H1 (cell line): ENCODE data around the gene HSH2D. TPM values are rescaled to one million over a fixed set of nuclear protein-coding genes. Genes with fewer than 3 reads are reported as not detected.

ENCODE experiments used
- CTCF ChIA-PET: fragments of 300-600 bp; sonication (Branson Sonifier 250); formaldehyde crosslinking; loops from one replicate; lab custom pipeline; 2021; ENCODE audit not compliant: partially characterized antibody; lab: Charles Lee
- POLR2A ChIA-PET: fragments of 300-600 bp; sonication (Branson Sonifier 250); formaldehyde crosslinking; loops from one replicate; lab custom pipeline; 2021; ENCODE audit warnings: inconsistent platforms; ENCODE audit not compliant: partially characterized antibody; lab: Charles Lee
- DNase-seq, 2 experiments: peaks; one replicate each; pipeline versions ENCODE4 v3.0.0 to v3.0.0-alpha.2; 2010 to 2022; ENCODE audit warnings: low spot score in 2 of 2, low read depth in 1 of 2, mixed read lengths in 1 of 2
- FAIRE-seq: peaks from 2 replicates; lab custom pipeline; 2011; peaks lifted over from hg19 to GRCh38; lab: Jason Lieb, UNC
- H2AFZ ChIP-seq: 2 replicates; pipeline ENCODE4 v1.8.1; 2012; ENCODE audit warnings: low read length, inconsistent platforms
- H2AK5ac ChIP-seq: 2 replicates; pipeline ENCODE4 v1.6.1; 2013; ENCODE audit warnings: low read depth, low read length
- H2BK120ac ChIP-seq: replicated peaks from 2 replicates; pipeline ENCODE3; 2013; ENCODE audit warnings: low read depth, low read length, inconsistent platforms
- H2BK12ac ChIP-seq: 2 replicates; pipeline ENCODE4 v1.6.1; 2013; ENCODE audit warnings: low read depth, low read length
- H2BK15ac ChIP-seq: 2 replicates; pipeline ENCODE4 v1.6.1; 2013; ENCODE audit warnings: low read length
- H2BK20ac ChIP-seq: 2 replicates; pipeline ENCODE4 v1.6.1; 2013; ENCODE audit warnings: low read length
- H2BK5ac ChIP-seq: 2 replicates; pipeline ENCODE4 v1.6.1; 2013; ENCODE audit warnings: low read depth, low read length
- H3K14ac ChIP-seq: 2 replicates; pipeline ENCODE4 v1.6.1; 2013; ENCODE audit warnings: inconsistent platforms; ENCODE audit not compliant: insufficient read length
- H3K18ac ChIP-seq: 2 replicates; pipeline ENCODE4 v1.6.1; 2013; ENCODE audit warnings: low read length; ENCODE audit errors: extremely low read depth
- H3K23ac ChIP-seq: 2 replicates; pipeline ENCODE4 v1.6.1; 2013; ENCODE audit warnings: inconsistent platforms; ENCODE audit not compliant: insufficient read length
- H3K23me2 ChIP-seq: 2 replicates; pipeline ENCODE4 v1.6.1; 2013; ENCODE audit warnings: low read depth, low read length
- H3K27ac ChIP-seq: 2 replicates; pipeline ENCODE4 v1.6.1; 2011; ENCODE audit warnings: low read depth, low read length, inconsistent platforms
- H3K27me3 ChIP-seq, 4 experiments: replicated peaks in 1 of 4; 1 replicate in 1 of 4; 2 replicates in 3 of 4; pipeline versions ENCODE4 v1.6.1 to v1.8.1; 2011 to 2013; ENCODE audit warnings: low read length in 3 of 4, mild to moderate bottlenecking in 3 of 4, inconsistent platforms in 2 of 4, mixed read lengths in 2 of 4, moderate library complexity in 1 of 4; ENCODE audit not compliant: control insufficient read depth in 3 of 4, insufficient read depth in 3 of 4; ENCODE audit errors: extremely low read depth in 1 of 4
- H3K36me3 ChIP-seq, 4 experiments: 2 replicates each; pipeline versions ENCODE4 v1.6.1 to v1.8.1; 2011 to 2013; ENCODE audit warnings: mild to moderate bottlenecking in 4 of 4, low read length in 3 of 4, moderate library complexity in 2 of 4, control low read depth in 1 of 4, inconsistent platforms in 1 of 4; ENCODE audit not compliant: insufficient read depth in 4 of 4, control insufficient read depth in 2 of 4
- H3K4ac ChIP-seq: replicated peaks from 2 replicates; pipeline ENCODE3; 2013; ENCODE audit warnings: low read length, low read depth, mixed read lengths, inconsistent platforms; ENCODE audit not compliant: insufficient read length
- H3K4me1 ChIP-seq, 4 experiments: replicated peaks in 1 of 4; 1 replicate in 1 of 4; 2 replicates in 3 of 4; pipeline versions ENCODE4 v1.6.1 to v1.8.1; 2011 to 2013; ENCODE audit warnings: low read length in 3 of 4, inconsistent platforms in 2 of 4, mixed read lengths in 1 of 4; ENCODE audit not compliant: insufficient read depth in 4 of 4, control insufficient read depth in 3 of 4
- H3K4me2 ChIP-seq, 2 experiments: 2 replicates each; pipeline versions ENCODE4 v1.6.1 to v1.8.1; 2011 to 2013; ENCODE audit warnings: low read depth in 2 of 2, low read length in 2 of 2, control low read depth in 1 of 2, inconsistent platforms in 1 of 2, mild to moderate bottlenecking in 1 of 2; ENCODE audit not compliant: insufficient read depth in 1 of 2
- H3K4me3 ChIP-seq, 4 experiments: fragments of 200-600, 300-600 bp in 1 of 4; sonication (generic), shearing (Covaris generic), sonication (Bioruptor Twin) in 1 of 4; 2 replicates each; pipeline versions ENCODE4 v1.5.1 to v1.8.1; 2011 to 2016; ENCODE audit warnings: low read length in 4 of 4, low read depth in 3 of 4, control low read depth in 2 of 4, inconsistent platforms in 2 of 4, mild to moderate bottlenecking in 2 of 4, mixed read lengths in 1 of 4, moderate library complexity in 1 of 4; ENCODE audit not compliant: insufficient read depth in 2 of 4; ENCODE audit errors: extremely low read depth in 1 of 4
- H3K56ac ChIP-seq: replicated peaks from 2 replicates; pipeline ENCODE3; 2013; ENCODE audit warnings: low read depth, mild to moderate bottlenecking, mixed read lengths, low read length, inconsistent platforms; ENCODE audit not compliant: insufficient read length
- H3K79me1 ChIP-seq: 2 replicates; pipeline ENCODE4 v1.6.1; 2013; ENCODE audit warnings: low read depth, low read length, control low read depth
- H3K79me2 ChIP-seq, 2 experiments: 2 replicates each; pipeline versions ENCODE4 v1.6.1 to v1.8.1; 2012 to 2013; ENCODE audit warnings: low read length in 2 of 2, mild to moderate bottlenecking in 2 of 2, inconsistent platforms in 1 of 2; ENCODE audit not compliant: insufficient read depth in 2 of 2, control insufficient read depth in 1 of 2
- H3K9ac ChIP-seq, 4 experiments: replicated peaks in 1 of 4; 1 replicate in 1 of 4; 2 replicates in 3 of 4; pipeline versions ENCODE4 v1.6.1 to v1.8.1; 2011 to 2013; ENCODE audit warnings: low read depth in 3 of 4, low read length in 3 of 4, control low read depth in 2 of 4, mild to moderate bottlenecking in 2 of 4, moderate library complexity in 2 of 4, inconsistent platforms in 1 of 4; ENCODE audit errors: extremely low read depth in 1 of 4
- H3K9me3 ChIP-seq, 2 experiments: 2 replicates each; pipeline versions ENCODE4 v1.6.1 to v1.8.1; 2012 to 2013; ENCODE audit warnings: mild to moderate bottlenecking in 2 of 2, moderate library complexity in 2 of 2, control low read depth in 1 of 2, inconsistent platforms in 1 of 2, low read depth in 1 of 2, low read length in 1 of 2, mixed read lengths in 1 of 2; ENCODE audit not compliant: insufficient read depth in 2 of 2
- H4K20me1 ChIP-seq, 2 experiments: replicated peaks in 1 of 2; 2 replicates each; pipeline versions ENCODE3 to v1.8.1; 2011 to 2013; ENCODE audit warnings: inconsistent platforms in 2 of 2, low read length in 2 of 2, mild to moderate bottlenecking in 1 of 2; ENCODE audit not compliant: insufficient read depth in 2 of 2, control insufficient read depth in 1 of 2
- H4K5ac ChIP-seq: 2 replicates; pipeline ENCODE4 v1.6.1; 2013; ENCODE audit warnings: low read length, low read depth, mixed read lengths, inconsistent platforms; ENCODE audit not compliant: insufficient read length
- H4K8ac ChIP-seq: 2 replicates; pipeline ENCODE4 v1.8.0; 2013; ENCODE audit warnings: mild to moderate bottlenecking, moderate library complexity, low read length, inconsistent platforms; ENCODE audit not compliant: insufficient read depth; ENCODE audit errors: extremely low read depth
- H4K91ac ChIP-seq: replicated peaks from 2 replicates; pipeline ENCODE3; 2013; ENCODE audit warnings: low read length, mixed read lengths, inconsistent platforms; ENCODE audit not compliant: insufficient read length
- ASH2L ChIP-seq: fragments of 200-600, 300-600 bp; sonication (generic); IDR thresholded peaks from one replicate; pipeline ENCODE4 v1.7.1; 2017; ENCODE audit warnings: low read length
- ATF3 ChIP-seq: IDR thresholded peaks from 2 replicates; pipeline ENCODE4 v1.6.1; 2011; ENCODE audit warnings: low read depth, mild to moderate bottlenecking, low read length; ENCODE audit not compliant: insufficient read depth
- BCL11A ChIP-seq, 2 experiments: IDR thresholded peaks; one replicate each; pipeline ENCODE4 v1.6.1; 2011; ENCODE audit warnings: low read depth in 2 of 2, low read length in 2 of 2, mild to moderate bottlenecking in 2 of 2
- CHD1 ChIP-seq: IDR thresholded peaks from 2 replicates; pipeline ENCODE4 v1.6.1; 2012; ENCODE audit warnings: low read depth, low read length, improper control_type of control experiment
- E2F6 ChIP-seq: IDR thresholded peaks from 2 replicates; pipeline ENCODE4 v1.6.1; 2012; ENCODE audit warnings: inconsistent platforms
- FOSL1 ChIP-seq: IDR thresholded peaks from 2 replicates; pipeline ENCODE4 v1.6.1; 2011; ENCODE audit warnings: mild to moderate bottlenecking, low read depth, low read length, moderate library complexity; ENCODE audit not compliant: insufficient read depth
- HDAC6 ChIP-seq: IDR thresholded peaks from one replicate; pipeline ENCODE4 v1.7.1; 2012; ENCODE audit warnings: low read depth, mild to moderate bottlenecking, inconsistent platforms, low read length, moderate library complexity
- KDM4A ChIP-seq: IDR thresholded peaks from one replicate; pipeline ENCODE4 v1.7.1; 2012; ENCODE audit warnings: low read depth, mild to moderate bottlenecking, moderate library complexity, low read length, inconsistent platforms; ENCODE audit not compliant: severe bottlenecking
- POU5F1 ChIP-seq: IDR thresholded peaks from 2 replicates; pipeline ENCODE4 v1.6.1; 2011; ENCODE audit warnings: low read depth, mild to moderate bottlenecking, low read length, moderate library complexity
- RFX5 ChIP-seq: IDR thresholded peaks from 2 replicates; pipeline ENCODE4 v1.6.1; 2011; ENCODE audit warnings: low read depth, low read length, improper control_type of control experiment, borderline replicate concordance
- RNF2 ChIP-seq: fragments of 200-900, 300-1000 bp; sonication (generic); IDR thresholded peaks from 2 replicates; pipeline ENCODE4 v1.7.1; 2016; ENCODE audit warnings: borderline replicate concordance, low read depth, mild to moderate bottlenecking, antibody characterized with exemption, low read length; ENCODE audit not compliant: poor library complexity, severe bottlenecking; ENCODE audit errors: missing control alignments
- SUZ12 ChIP-seq: fragments of 200-600 bp; sonication (generic); IDR thresholded peaks from 2 replicates; pipeline ENCODE4 v1.6.1; 2012; ENCODE audit warnings: mild to moderate bottlenecking, inconsistent platforms, low read length, moderate library complexity, mixed read lengths
- TAF1 ChIP-seq: IDR thresholded peaks from 2 replicates; pipeline ENCODE4 v1.6.1; 2011; ENCODE audit warnings: mild to moderate bottlenecking, low read depth, low read length
- WGBS, 2 experiments: shearing (Covaris generic) in 1 of 2; methylation state at CpG; one replicate each; pipeline versions ENCODE4 v1.1.6 to v1.1.7; 2013 to 2015; ENCODE audit warnings: low lambda C conversion rate in 2 of 2, mixed read lengths in 2 of 2, inconsistent platforms in 1 of 2, low coverage in 1 of 2, missing lambda C conversion rate in 1 of 2; ENCODE audit not compliant: insufficient replicate concordance in 2 of 2, insufficient coverage in 1 of 2, insufficient read length in 1 of 2; ENCODE audit errors: extremely low coverage in 1 of 2, missing lambda C conversion rate in 1 of 2; 5-methylcytosine and 5-hydroxymethylcytosine counted together
- polyA plus RNA-seq, 7 experiments: library from polyadenylated mRNA; depleted of rRNA in 3 of 7; stranded (reverse) in 5 of 7; unstranded in 2 of 7; fragments of >200 nt in 5 of 7; fragments of 200-250 nt in 2 of 7; gene quantifications; 1 replicate in 5 of 7; 2 replicates in 1 of 7; 4 replicates in 1 of 7; pipeline versions ENCODE4 v1.2.1 to v1.2.3, GENCODE V29; 2011 to 2013; ENCODE audit warnings: missing spikeins in 2 of 7, mixed read lengths in 2 of 7
- total RNA-seq: library from RNA; stranded (reverse); fragmentation: NEBNext Ultra II Directional; extraction: Animal tissue kit (Norgen Biotek cat#: 25700); gene quantifications from 2 replicates; pipeline ENCODE4 v1.2.1, GENCODE V29; 2021

The HSH2D gene
- total and polyA plus RNA-seq, 2 of the 8 experiments (the other 6 are each of a cell fraction or from before 2014, with no cell fraction given) = 0.67 to 1.6 TPM

- Histone ChIP-seq H2BK15ac (no peak overlapping the region), H3K18ac (no peak overlapping the region), H3K4me3 (no peak overlapping the region), H2AK5ac (no peak overlapping the region), H3K23me2 (no peaks in the 10 kb centered on the region), H3K23ac (no peak overlapping the region), H3K27ac (no peak overlapping the region), H4K20me1 (peaks cover 3 to 16% of the 10 kb centered on the region in 2 experiments), H3K4me1 (no peaks in the 10 kb centered on the region), H4K8ac (no peak overlapping the region), H3K9ac (no peak overlapping the region), H4K91ac (no peak overlapping the region), H2BK120ac (no peak overlapping the region), H4K5ac (no peak overlapping the region), H3K36me3 (peaks cover 36 to 75% (median 60%) of the 10 kb centered on the region in 4 experiments), H3K27me3 (no peaks in the 10 kb centered on the region), H3K56ac (no peak overlapping the region), H3K9me3 (no peaks in the 10 kb centered on the region), H3K4ac (no peak overlapping the region), H3K4me2 (no peak overlapping the region), H3K79me2 (no peaks in the 10 kb centered on the region), H3K79me1 (no peaks in the 10 kb centered on the region; the same call in 1 of the 2 replicates), H2BK20ac (no peak overlapping the region), H2BK12ac (no peak overlapping the region), H2BK5ac (no peak overlapping the region), H2AFZ (no peak overlapping the region), H3K14ac (no peak overlapping the region)
- CTCF ChIA-PET = no interaction called here
- POLR2A ChIA-PET = interaction anchor here (2.0 kb wide), 1 partner anchor 9 kb away, joined by 7 read pairs; no protein-coding TSS in a partner anchor
- 96% methylated on average over 10 of the region's 14 CpGs; no CpG with 5 or more reads in 1 of the 2 experiments for WGBS, 2 experiments
- DNase-seq (no peak), FAIRE-seq (no peak)
- TF ChIP-seq BCL11A (IDR thresholded peaks at IDR 0.05; ENCODE audit: low read depth in 2 of 2, low read length in 2 of 2) = no peak
- TF ChIP-seq SUZ12 = no peak
- no peak for TF ChIP-seq ATF3
- no peak for TF ChIP-seq TAF1
- no peak for TF ChIP-seq HDAC6
- no peak for TF ChIP-seq RFX5
- TF ChIP-seq ASH2L = no peak
- no peak for TF ChIP-seq FOSL1
- no peak for TF ChIP-seq E2F6
- TF ChIP-seq CHD1 = no peak
- TF ChIP-seq POU5F1 = no peak
- TF ChIP-seq RNF2 = no peak
- TF ChIP-seq KDM4A = no peak
Observed at GRCh38 chr19:16124953-16125352, 18.5 kb upstream of the HSH2D start.
